BLaER1 treated with 17β-estradiol and CSF1 and Interleukin-3, amounts not matched to agents 10 nM and 100 nM (cell line): ENCODE measurements around the gene GREB1L.

ENCODE experiments used
- H3K27ac ChIP-seq, 11 experiments: shearing (Covaris generic); formaldehyde crosslinking; 2 replicates each; pipeline ENCODE4 v1.8.1; 2022
- H3K27me3 ChIP-seq, 11 experiments: shearing (Covaris generic); formaldehyde crosslinking; 2 replicates each; pipeline ENCODE4 v1.8.1; 2022
- H3K36me3 ChIP-seq, 11 experiments: shearing (Covaris generic); formaldehyde crosslinking; 2 replicates each; pipeline ENCODE4 v1.8.1; 2022
- H3K4me1 ChIP-seq, 10 experiments: shearing (Covaris generic); formaldehyde crosslinking; 2 replicates each; pipeline ENCODE4 v1.8.1; 2022
- H3K4me2 ChIP-seq, 11 experiments: shearing (Covaris generic); formaldehyde crosslinking; 2 replicates each; pipeline ENCODE4 v1.8.1; 2022
- H3K4me3 ChIP-seq, 10 experiments: shearing (Covaris generic); formaldehyde crosslinking; 2 replicates each; pipeline ENCODE4 v1.8.1; 2022
- H3K9ac ChIP-seq, 11 experiments: shearing (Covaris generic); formaldehyde crosslinking; 2 replicates each; pipeline ENCODE4 v1.8.1; 2022
- H3K9me3 ChIP-seq, 11 experiments: shearing (Covaris generic); formaldehyde crosslinking; replicated peaks in 1 of 11; 2 replicates each; pipeline ENCODE4 v1.8.1; 2022
- H4K20me1 ChIP-seq, 11 experiments: shearing (Covaris generic); formaldehyde crosslinking; 2 replicates each; pipeline ENCODE4 v1.8.1; 2022
- Cebpa-rat ChIP-seq, 11 experiments: shearing (Covaris generic); IDR thresholded peaks; 2 replicates each; pipeline ENCODE4 v1.8.1; 2022

GREB1L gene

GRCh38 chr18:21453511-21453901 is 211.5 kb downstream of the GREB1L start:
- Histone ChIP-seq H3K9me3 (no peaks in the 10 kb centered on the region), H3K36me3 (no peaks in the 10 kb centered on the region), H3K27me3 (no peaks in the 10 kb centered on the region), H3K27ac (no peak overlapping the region), H3K4me1 (peaks cover 0 to 27% (median 4%) of the 10 kb centered on the region in 10 experiments; a peak in 9 of 20 replicates), H3K4me3 (no peak overlapping the region), H3K4me2 (no peak overlapping the region), H3K9ac (no peak overlapping the region), H4K20me1 (no peaks in the 10 kb centered on the region)
- TF ChIP-seq Cebpa-rat (IDR thresholded peaks at IDR 0.05) = no peak

DNA sequence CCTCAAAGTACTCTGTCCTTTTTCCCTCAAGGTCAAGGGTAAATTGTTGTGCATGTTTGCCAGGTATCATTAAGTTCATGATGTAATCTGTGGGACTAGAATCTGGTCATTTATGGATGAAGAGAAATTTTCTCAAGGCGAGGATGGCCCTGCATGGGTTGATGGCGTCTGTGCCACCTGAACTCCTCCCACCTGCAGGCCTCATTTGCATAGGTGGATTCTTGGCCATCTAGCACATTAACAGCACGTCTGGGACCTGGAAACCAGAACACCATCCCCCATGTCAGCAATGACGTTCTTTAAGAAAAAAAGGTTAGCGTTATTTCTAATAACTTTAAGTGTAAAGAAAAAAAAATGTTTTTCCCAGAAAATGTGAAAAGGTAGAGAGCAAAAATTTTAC is 212.7 kb downstream of the GREB1L start:
- no peaks in the 10 kb centered on the region for H3K36me3 ChIP-seq
- no peak for TF ChIP-seq Cebpa-rat (IDR thresholded peaks at IDR 0.05)

GRCh38 chr18:21456428-21457178 is 214.6 kb downstream of the GREB1L start:
- Histone ChIP-seq H3K4me3 (no peak overlapping the region), H3K9me3 (no peaks in the 10 kb centered on the region), H3K9ac (no peak overlapping the region), H4K20me1 (no peaks in the 10 kb centered on the region), H3K4me2 (no peak overlapping the region), H3K27me3 (no peaks in the 10 kb centered on the region), H3K4me1 (peaks cover 0 to 10% (median 0%) of the 10 kb centered on the region in 10 experiments; a peak in 1 of 20 replicates), H3K27ac (no peak overlapping the region), H3K36me3 (no peaks in the 10 kb centered on the region)
- TF ChIP-seq Cebpa-rat (IDR thresholded peaks at IDR 0.05) = no peak

More for the DNA sequence above, 212.7 kb downstream of the GREB1L start:
- Histone ChIP-seq H3K4me2 (no peak overlapping the region), H3K4me1 (peaks cover 0 to 17% (median 0%) of the 10 kb centered on the region in 10 experiments; a peak in 4 of 20 replicates), H4K20me1 (no peaks in the 10 kb centered on the region), H3K9me3 (no peaks in the 10 kb centered on the region), H3K4me3 (no peak overlapping the region), H3K27ac (no peak overlapping the region), H3K27me3 (no peaks in the 10 kb centered on the region), H3K9ac (no peak overlapping the region)

GRCh38 chr18:21457179-21457535 is 215.1 kb downstream of the GREB1L start:
- Histone ChIP-seq H3K27ac (no peak overlapping the region), H4K20me1 (no peaks in the 10 kb centered on the region), H3K36me3 (no peaks in the 10 kb centered on the region), H3K4me3 (no peak overlapping the region), H3K27me3 (no peaks in the 10 kb centered on the region), H3K9ac (no peak overlapping the region), H3K4me2 (no peak overlapping the region), H3K4me1 (0 out of 20 replicates have a peak, but pooled peaks cover 0 to 4% (median 0%) of the 10 kb centered on the region in 10 experiments), H3K9me3 (no peaks in the 10 kb centered on the region)
- TF ChIP-seq Cebpa-rat (IDR thresholded peaks at IDR 0.05) = no peak

GRCh38 chr18:21458310-21458709 is 216.3 kb downstream of the GREB1L start:
- Histone ChIP-seq H3K9me3 (no peaks in the 10 kb centered on the region), H3K36me3 (no peaks in the 10 kb centered on the region), H3K27ac (no peak overlapping the region), H3K9ac (no peak overlapping the region), H4K20me1 (no peaks in the 10 kb centered on the region), H3K27me3 (no peaks in the 10 kb centered on the region), H3K4me1 (no peaks in the 10 kb centered on the region), H3K4me2 (no peak overlapping the region), H3K4me3 (no peak overlapping the region)
- TF ChIP-seq Cebpa-rat (IDR thresholded peaks at IDR 0.05) = no peak

DNA sequence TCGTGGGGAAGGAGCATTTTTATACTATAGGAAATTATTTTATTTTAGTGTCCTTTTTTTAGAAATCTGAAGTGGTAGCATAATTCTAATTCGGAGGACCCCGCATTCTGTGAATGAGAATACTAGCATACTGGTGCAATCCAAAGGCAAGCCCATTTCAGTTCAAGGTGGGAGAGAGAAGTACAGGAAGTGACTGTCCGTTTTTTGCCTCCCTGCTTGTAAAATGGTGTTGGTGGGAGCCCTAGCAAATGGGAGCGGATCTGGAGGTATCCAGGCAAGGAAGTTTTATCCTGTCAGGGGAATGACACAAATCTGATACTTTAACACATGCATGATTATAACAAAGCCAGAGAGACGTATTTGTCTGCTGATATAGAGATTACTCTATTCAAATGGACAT is 216.8 kb downstream of the GREB1L start:
- Histone ChIP-seq H3K4me3 (no peak overlapping the region), H3K9me3 (no peaks in the 10 kb centered on the region), H3K9ac (no peak overlapping the region), H3K27me3 (no peaks in the 10 kb centered on the region), H3K4me2 (no peak overlapping the region), H4K20me1 (no peaks in the 10 kb centered on the region), H3K4me1 (no peaks in the 10 kb centered on the region), H3K27ac (no peak overlapping the region), H3K36me3 (no peaks in the 10 kb centered on the region)
- no peak for TF ChIP-seq Cebpa-rat (IDR thresholded peaks at IDR 0.05)

DNA sequence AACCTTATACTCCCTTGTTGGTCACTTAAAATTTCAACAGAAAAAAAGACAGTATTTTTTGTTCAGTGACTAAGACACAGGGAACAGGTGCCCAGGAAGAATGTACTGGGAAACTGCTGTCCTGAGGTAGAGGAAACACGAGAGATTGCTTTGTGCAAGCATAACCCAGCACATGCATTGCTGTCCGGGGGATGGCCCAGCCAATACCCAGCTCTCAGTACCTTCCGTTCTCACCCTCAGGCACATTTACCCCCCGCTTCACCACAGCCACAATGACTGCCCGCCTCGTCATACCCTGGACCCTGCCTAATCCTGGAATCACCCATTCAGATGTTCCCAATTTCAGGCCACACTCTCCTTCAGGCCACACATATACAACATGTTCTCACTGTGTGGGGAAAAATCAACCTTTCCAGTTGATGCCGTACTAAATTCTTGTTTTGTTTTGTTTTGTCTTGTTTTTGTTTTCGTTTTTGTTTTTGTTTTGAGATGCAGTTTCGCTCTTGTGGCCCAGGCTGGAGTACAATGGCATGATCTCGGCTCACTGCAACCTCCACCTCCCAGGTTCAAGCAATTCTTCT is 217.8 kb downstream of the GREB1L start:
- no peak overlapping the region for H3K4me2 ChIP-seq
- H4K20me1 ChIP-seq = no peaks in the 10 kb centered on the region
- no peak for TF ChIP-seq Cebpa-rat (IDR thresholded peaks at IDR 0.05)
- no peaks in the 10 kb centered on the region for H3K27me3 ChIP-seq
- no peak overlapping the region for H3K9ac ChIP-seq
- H3K9me3 ChIP-seq = no peaks in the 10 kb centered on the region
- no peaks in the 10 kb centered on the region for H3K36me3 ChIP-seq
- H3K4me1 ChIP-seq = no peaks in the 10 kb centered on the region
- no peak overlapping the region for H3K27ac ChIP-seq
- H3K4me3 ChIP-seq = no peak overlapping the region

DNA sequence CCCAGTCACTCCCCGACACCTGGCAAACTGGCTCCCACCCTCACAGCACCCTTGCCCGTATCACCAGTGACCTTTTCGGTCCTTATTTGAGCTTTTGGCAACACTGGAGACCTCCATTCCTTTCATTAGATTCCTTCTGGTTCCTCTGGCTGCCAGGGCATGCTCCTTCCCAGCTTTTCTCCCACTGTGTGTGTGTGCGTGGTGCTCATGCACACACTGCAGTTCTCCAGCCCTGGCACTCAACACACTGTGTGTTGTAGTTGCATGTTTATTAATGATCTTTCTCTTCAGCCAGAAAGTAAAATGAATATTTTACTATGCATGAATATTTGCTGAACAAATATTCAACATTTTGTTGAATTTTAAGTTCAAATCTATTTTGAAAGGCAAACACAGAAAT is 219.4 kb downstream of the GREB1L start:
- no peak for TF ChIP-seq Cebpa-rat (IDR thresholded peaks at IDR 0.05)
- H3K4me2 ChIP-seq = no peak overlapping the region
- no peaks in the 10 kb centered on the region for H3K27me3 ChIP-seq
- no peaks in the 10 kb centered on the region for H3K4me1 ChIP-seq
- H3K9me3 ChIP-seq = no peaks in the 10 kb centered on the region
- H3K27ac ChIP-seq = no peak overlapping the region
- H4K20me1 ChIP-seq = no peaks in the 10 kb centered on the region
- H3K4me3 ChIP-seq = no peak overlapping the region
- no peaks in the 10 kb centered on the region for H3K36me3 ChIP-seq
- H3K9ac ChIP-seq = no peak overlapping the region

GRCh38 chr18:21463718-21464117 is 221.7 kb downstream of the GREB1L start:
- H3K36me3 ChIP-seq = no peaks in the 10 kb centered on the region
- H3K4me1 ChIP-seq = no peaks in the 10 kb centered on the region
- H3K27me3 ChIP-seq = no peaks in the 10 kb centered on the region
- no peaks in the 10 kb centered on the region for H4K20me1 ChIP-seq
- TF ChIP-seq Cebpa-rat (IDR thresholded peaks at IDR 0.05) = no peak
- H3K4me2 ChIP-seq = no peak overlapping the region
- H3K9me3 ChIP-seq = no peaks in the 10 kb centered on the region
- no peak overlapping the region for H3K9ac ChIP-seq
- H3K27ac ChIP-seq = no peak overlapping the region
- no peak overlapping the region for H3K4me3 ChIP-seq
